Activated CD4-positive, alpha-beta T cell treated with anti-CD3 and anti-CD28 coated beads, Interleukin-2, amount 50 U/mL, for 4 hours (primary cell): Measurements from ENCODE around the gene CYFIP1.

Experiments used
- DNase-seq, 2 experiments: peaks; one replicate each; pipeline ENCODE4 v3.0.0-alpha.2; 2020

The CYFIP1 gene

DNA sequence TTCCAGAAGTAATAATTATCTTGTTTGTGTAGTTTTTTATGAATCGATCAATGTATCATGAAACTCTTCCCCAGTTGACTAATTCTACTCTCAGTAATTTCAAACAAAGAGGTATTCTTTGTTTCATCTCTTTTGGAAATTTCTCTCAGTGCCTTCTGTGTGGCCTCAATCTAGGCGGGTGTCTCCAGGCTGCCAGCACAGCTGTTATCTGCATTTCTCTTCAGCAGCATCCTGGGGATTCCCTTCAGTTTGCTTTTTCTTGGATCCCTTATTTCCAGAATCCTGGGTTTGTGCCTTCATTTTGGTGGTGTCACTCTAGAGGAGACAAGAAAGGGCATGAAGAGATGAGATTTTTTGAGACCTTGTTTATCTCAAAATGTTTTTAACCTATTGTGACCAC, 119.0 kb downstream of the CYFIP1 start:
- no peak for DNase-seq

DNA sequence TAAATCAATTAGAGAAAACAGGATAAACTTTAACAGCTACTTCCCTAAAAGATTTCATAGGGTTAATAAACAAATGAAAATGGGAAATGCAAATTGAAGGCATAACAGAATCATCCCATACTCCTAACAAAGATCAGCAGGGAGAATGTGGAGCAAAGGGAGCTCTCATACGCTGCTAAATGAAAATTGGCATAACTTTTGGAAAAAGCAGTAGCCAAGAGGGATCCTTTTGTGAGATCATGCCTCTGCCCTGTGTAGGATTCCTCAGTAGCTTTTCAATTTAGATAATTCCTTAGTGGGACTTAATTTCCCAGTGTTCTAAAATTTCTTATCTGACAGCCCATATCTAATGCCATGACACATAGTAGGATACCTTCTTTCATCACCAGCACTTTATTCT, 123.5 kb downstream of the CYFIP1 start:
- no peak for DNase-seq

DNA sequence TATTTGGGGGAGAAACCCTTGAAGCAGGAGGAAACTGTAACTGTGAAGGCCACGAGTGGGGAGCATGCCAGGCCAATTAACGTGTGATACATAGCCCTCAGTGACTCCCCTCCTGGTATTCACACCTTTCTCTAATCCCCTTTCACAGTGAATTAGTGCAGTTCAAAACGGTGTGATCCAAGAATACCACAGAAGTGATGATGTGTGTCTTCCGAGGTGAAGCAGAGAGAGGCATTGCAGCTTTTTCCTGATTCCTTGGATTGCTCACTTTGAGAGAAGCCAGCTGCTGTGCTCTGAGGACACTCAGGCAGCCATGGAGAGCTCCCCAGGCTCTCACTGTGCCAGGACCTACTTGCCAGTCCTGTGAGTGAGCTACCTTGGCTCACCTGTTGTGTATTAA, 124.4 kb downstream of the CYFIP1 start:
- no peak for DNase-seq

DNA sequence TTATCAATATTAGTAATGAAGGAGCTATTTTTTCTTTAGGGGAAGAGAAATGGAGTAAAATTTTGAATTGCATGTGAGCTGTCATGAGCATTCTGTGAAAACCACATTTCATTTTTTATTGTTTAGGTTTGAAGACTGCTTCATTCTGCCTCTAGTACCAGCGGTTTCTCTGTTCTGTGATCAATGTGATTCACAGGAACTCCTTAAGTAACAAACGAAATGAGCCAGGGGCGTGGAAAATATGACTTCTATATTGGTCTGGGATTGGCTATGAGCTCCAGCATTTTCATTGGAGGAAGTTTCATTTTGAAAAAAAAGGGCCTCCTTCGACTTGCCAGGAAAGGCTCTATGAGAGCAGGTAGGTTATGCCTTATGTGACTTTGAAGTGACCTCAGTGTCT, 128.7 kb downstream of the CYFIP1 start:
- no peak for DNase-seq

DNA sequence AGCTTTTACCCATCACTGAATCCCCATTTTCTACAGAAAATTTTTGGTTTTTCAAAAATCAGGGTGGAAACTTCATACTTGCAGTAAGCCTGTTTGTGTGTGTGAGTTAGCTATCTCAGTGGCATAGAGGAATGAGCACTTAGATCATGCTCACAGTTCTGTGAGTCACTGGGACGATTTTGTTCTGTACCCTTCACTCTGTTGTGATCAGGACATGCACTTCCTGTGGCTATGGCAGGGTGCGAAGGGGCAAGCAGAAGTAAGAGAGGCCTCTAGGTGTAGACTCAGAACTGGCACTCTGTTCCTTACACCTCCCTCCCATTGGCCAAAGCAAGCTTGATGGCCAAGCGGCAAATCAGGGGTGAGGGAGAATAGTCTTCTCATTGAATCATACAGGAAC, 130.1 kb downstream of the CYFIP1 start:
- DNase-seq = no peak

DNA sequence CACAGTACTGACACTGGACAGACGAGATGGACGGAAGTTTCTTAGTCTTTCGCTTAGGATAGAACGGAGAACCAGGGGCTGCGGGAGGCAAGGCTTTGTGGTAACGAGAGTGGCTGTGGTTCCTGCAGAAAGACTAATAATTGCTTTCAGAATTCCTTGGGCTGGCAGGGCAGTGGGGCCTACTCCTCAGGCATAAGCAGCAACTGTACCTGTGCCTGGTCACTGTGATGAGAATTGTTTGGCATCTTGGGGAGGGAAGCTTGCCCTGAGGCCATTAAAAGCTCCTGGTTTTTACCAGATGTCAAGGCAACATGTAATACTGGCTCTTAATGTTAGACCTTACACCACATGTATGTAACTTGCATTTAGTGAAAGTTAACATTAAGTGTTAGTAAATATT, 134.1 kb downstream of the CYFIP1 start:
- DNase-seq = no peak

DNA sequence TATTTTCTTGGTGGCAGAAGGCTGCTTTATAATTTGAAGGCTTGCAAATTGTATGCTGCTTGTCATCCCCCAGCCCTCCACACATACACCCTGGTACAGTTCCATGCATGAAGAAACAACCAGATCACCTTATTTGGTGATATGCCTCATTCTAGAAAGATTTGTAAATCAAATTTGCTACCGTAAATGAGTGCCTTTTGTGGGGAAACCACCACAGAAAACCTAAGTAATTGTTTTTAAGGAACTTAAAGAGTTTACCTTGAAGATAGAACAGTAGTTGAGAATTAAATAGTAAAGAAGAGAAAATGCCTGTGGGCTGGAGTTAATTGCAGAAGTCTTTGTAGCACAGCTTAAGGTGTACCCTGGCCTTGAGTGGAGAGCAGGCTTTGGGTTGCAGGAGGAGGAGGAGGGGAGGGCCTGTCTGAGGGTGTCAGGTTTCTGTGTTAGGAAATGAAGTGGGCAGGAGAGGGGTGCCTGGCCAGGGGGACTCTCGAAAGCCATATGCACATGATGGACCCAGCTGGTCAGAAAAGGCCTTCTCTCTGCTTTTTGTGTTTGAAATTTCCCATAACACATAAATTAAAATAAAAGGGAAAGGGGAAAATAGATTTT, 134.8 kb downstream of the CYFIP1 start:
- no peak for DNase-seq

DNA sequence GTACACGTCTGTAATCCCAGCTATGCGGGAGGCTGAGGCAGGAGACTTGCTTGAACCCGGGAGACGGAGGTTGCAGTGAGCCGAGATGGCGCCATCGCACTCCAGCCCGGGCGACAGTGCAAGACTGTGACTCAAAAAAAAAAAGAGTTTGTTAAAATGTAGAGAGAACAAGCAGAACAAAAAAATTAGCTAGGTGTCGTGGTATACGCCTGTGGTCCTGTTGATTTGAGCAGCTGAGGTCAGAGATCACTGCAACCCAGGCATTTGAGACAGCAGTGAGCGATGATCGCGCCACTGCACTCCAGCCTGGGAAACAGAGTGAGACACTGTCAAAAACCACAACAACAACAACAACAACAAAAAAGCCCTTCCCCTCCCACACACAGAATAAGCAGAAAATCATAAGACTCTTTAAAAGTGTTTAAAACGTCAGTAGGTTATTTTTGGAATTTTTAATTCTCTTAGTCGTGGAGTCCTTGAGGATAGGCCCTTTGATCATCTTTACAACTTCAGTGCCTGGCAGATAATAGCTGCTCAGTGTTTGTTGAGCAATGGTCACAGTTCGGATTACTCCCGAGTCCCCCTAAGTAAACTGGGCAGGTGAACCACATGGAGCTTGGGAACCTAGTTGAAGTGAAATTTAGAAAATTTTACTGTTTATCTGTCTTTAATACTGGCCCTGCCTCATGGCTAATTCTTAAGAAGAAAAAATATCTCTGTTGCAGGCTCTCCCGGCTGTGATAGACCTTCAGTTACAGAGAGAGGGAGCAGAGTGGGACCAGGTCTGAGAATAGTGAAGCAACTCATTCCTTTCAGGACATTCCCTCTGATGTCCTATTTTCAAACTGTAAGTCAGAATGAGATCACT, 135.5 kb downstream of the CYFIP1 start:
- DNase-seq = no peak

DNA sequence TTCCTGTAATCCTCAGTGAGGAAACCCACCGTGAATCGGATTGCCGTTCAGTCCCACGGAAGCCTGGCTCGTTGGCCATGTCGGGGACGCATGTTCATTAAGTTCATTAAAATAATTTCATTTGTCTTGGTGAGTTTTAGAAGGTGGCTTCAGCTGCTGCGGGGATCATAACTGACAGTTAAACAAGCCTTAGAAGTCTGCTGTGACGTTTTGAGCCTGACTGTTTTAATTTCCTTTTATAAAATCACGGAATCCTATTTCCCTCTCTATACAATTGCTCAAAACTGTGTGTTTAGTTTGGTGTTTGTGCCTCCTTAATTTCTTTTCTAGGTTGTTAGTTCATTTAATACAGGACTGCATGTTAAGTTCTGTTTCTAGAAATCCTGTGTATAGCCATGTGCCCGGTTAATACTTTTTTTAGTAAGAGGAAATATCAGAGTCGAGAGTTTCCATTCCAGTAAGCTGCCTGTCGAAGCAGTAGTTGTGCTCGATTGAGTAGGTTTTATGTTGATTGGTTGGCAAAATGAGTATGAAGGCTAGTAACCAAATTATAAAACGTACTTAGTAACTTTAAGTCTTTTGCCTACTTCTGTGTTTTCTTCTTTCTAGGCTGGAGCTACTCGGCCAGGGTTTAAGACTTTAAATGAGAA, 141.0 kb downstream of the CYFIP1 start:
- no peak for DNase-seq

DNA sequence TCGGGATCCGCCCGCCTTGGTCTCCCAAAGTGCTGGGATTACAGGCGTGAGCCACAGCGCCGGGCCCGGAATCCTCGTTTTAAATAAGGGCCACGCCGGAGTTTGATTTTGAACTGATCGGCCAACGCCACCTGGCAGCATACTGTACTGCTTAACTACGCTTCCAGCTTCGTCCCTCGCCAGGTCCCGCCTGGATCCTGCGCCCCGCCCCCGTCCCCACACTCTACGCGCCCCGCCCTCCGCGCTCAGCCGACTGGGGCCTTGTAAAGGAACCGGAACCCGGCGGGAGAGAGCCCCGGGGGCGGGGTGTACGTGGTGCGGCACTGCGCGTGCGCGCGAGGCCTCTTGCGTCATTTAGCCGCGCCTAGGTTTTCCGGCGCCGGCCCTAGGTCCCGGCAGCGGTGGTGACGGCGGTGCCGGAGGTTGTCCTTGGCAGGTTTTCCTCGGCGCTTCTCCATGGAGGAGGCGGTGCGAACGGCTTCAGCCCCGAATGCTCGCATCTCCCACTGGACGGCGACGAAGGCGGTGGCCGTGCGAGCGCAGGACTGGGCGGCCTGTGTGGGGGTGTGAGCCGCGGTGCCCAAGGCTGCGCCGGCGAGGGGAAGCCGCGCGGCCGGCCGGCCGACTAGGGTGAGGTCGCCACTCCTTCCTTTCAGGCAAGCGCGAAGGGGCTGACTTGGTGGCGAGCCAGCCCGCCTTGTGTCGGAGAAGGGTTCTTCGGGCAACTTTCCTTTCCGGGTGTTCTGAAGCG, 141.7 kb downstream of the CYFIP1 start, which contains the start of gene NIPA2:
NIPA2 (plus strand) TSS at position 375 of the 751 bp plus-strand sequence. CDS start 13,066 bp downstream, outside the sequence.
- peak; percentile 97 to 98 for DNase-seq

DNA sequence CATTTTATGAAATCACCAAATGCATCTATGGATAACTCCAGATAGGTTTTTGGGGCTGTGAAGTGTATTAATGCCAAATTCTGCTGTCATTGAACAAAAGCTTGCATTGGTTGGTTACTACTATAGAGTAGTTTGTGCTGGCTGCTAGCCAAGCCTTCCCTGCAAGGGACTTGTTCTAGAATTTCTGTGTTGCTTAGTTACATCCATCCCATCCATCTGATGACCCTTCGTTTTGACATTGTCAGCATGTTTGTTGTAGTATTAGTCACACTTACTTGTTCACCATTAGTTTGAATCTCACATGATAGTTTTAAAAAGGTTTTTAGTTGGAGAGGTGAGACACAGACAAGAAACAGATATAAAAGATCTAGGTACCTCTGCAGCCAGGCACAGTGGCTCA, 148.7 kb downstream of the CYFIP1 start:
- DNase-seq = no peak

DNA sequence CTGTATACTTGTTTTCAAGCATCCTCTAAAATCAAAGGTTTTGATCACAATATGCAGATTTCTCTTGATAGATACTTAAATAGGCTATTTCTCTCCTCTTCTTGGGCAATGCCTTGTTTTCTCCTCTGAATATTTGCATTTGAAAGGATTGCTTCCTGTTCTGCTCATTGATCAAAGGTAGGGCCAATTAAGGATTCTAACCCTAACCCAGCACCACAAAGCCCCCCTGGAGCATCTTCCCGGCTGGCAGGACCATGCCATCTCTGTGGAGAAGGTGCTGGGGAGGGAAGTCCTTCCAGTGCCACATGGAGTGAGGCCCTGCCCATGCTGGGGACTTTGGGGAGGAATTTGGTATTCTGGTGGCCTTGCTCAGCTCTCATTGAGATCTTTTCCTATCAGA, 153.0 kb downstream of the CYFIP1 start:
- no peak for DNase-seq

DNA sequence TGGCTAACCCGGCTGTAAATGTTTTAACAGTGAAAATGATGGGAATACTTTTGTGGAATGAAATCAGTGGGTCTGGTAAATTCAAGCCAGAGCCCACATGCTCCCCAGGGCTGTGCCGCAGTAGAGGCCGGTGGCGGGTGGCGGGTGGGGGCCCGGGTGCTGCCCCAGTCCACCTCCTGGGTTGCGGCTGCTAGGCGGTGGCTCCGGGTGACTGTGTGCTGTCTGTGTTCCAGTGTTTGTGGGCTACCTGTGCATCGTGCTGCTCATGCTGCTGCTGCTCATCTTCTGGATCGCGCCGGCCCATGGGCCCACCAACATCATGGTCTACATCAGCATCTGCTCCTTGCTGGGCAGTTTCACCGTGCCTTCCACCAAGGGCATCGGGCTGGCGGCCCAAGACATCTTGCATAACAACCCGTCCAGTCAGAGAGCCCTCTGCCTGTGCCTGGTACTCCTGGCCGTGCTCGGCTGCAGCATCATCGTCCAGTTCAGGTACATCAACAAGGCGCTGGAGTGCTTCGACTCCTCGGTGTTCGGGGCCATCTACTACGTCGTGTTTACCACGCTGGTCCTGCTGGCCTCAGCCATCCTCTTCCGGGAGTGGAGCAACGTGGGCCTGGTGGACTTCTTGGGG, 156.6 kb downstream of the CYFIP1 start:
- DNase-seq = no peak

DNA sequence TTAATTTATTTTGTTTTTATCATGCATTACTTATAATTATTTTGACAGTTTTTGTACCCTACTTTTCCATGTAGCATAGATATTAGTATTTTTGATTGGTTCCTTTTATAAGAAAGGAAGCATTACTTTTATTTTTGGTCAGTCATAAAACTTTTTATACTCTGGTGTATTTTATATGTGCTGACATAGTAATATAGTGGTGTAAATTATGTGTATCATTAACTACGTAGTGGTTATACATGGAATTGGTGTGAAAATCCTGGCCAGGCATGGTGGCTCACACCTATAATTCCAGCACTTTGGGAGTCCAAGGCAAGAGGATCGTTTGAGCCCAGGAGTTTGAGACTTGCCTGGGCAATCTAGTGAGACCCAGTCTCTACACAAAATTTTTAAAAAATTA, 160.5 kb downstream of the CYFIP1 start:
- no peak for DNase-seq
